Natural killer cell (primary cell): Measurements from ENCODE around the gene ANKRD34A. TPM values are rescaled to one million over a fixed set of nuclear protein-coding genes. Genes with fewer than 3 reads are reported as not detected.
A peak's percentile ranks its signal among the peaks of the same experiment; 100 is the strongest.

Source experiments
- ATAC-seq, 3 donors: fragments of 150-1000 bp in 2 of 3; fragments of 200-7000 bp in 1 of 3; cut with Tn5 transposase; 1 replicate in 1 of 3; 2 replicates in 2 of 3; pipeline ENCODE4 v1.10.0; 2021; ENCODE audit warnings: mild to moderate bottlenecking in 2 of 3, moderate library complexity in 2 of 3
- DNase-seq, 2 donors: peaks; one replicate each; pipeline versions ENCODE4 v3.0.0 to v3.0.0-alpha.2; 2013 to 2021; ENCODE audit warnings: mixed read lengths in 1 of 2
- H3K27ac ChIP-seq: one replicate; pipeline ENCODE4 v1.5.1; 2013; ENCODE audit warnings: mild to moderate bottlenecking, low read length
- H3K27me3 ChIP-seq: one replicate; pipeline ENCODE4 v1.6.1; 2013; ENCODE audit warnings: low read length; ENCODE audit not compliant: control insufficient read depth, insufficient read depth
- H3K36me3 ChIP-seq: one replicate; pipeline ENCODE4 v1.6.1; 2013; ENCODE audit warnings: low read length; ENCODE audit not compliant: control insufficient read depth, insufficient read depth
- H3K4me1 ChIP-seq: one replicate; pipeline ENCODE4 v1.6.1; 2013; ENCODE audit warnings: low read length; ENCODE audit not compliant: control insufficient read depth, insufficient read depth
- H3K4me3 ChIP-seq: one replicate; pipeline ENCODE4 v1.5.1; 2013; ENCODE audit warnings: low read length
- H3K9me3 ChIP-seq: one replicate; pipeline ENCODE4 v1.6.1; 2013; ENCODE audit warnings: low read length; ENCODE audit not compliant: control insufficient read depth, insufficient read depth
- H3K27ac Mint-ChIP-seq, 2 donors: one replicate each; pipeline ENCODE4 v1.8.0; 2022; ENCODE audit warnings: mild to moderate bottlenecking in 2 of 2, mixed read lengths in 2 of 2, moderate library complexity in 1 of 2
- H3K27me3 Mint-ChIP-seq, 2 donors: one replicate each; pipeline ENCODE4 v1.8.0; 2022; ENCODE audit warnings: low read depth in 2 of 2, mixed read lengths in 2 of 2
- H3K36me3 Mint-ChIP-seq: one replicate; pipeline ENCODE4 v1.8.0; 2022; ENCODE audit warnings: mixed read lengths
- H3K4me1 Mint-ChIP-seq, 2 donors: one replicate each; pipeline ENCODE4 v1.8.0; 2022; ENCODE audit warnings: mixed read lengths in 2 of 2
- H3K4me3 Mint-ChIP-seq: one replicate; pipeline ENCODE4 v1.8.0; 2022; ENCODE audit warnings: mild to moderate bottlenecking, moderate library complexity, mixed read lengths
- H3K9me3 Mint-ChIP-seq, 2 donors: one replicate each; pipeline ENCODE4 v1.8.0; 2022; ENCODE audit warnings: mixed read lengths in 2 of 2
- CTCF ChIP-seq: fragments of 200-600 bp; IDR thresholded peaks from one replicate; pipeline ENCODE4 v1.8.0; 2022; ENCODE audit warnings: antibody characterized with exemption
- WGBS: methylation state at CpG from one replicate; pipeline ENCODE4 v1.1.7; 2013; ENCODE audit warnings: missing lambda C conversion rate; ENCODE audit not compliant: insufficient coverage; 5-methylcytosine and 5-hydroxymethylcytosine counted together
- intact Hi-C: fragments of 100-400 bp; cut with micrococcal nuclease; formaldehyde crosslinking; loops from one replicate; pipeline ENCODE4 v1.14.2; 2022
- total RNA-seq, 4 donors: library from RNA; stranded (reverse); fragments of 120-200 nt in 1 of 4; gene quantifications; one replicate each; pipeline versions ENCODE4 v1.2.3 to v1.2.4, GENCODE V29; 2013 to 2022

The ANKRD34A gene
- total RNA-seq, 3 donors from 2014 or later (not counting 1 experiment from before 2014, with no cell fraction given), result 1.4 to 1.9 (median 1.4) TPM

- intact Hi-C loops, result loop anchor here (2.0 to 5.0 kb wide), 4 partner anchors 29 to 114 kb away; partner anchors contain the start of genes NUDT17 and TXNIP
- H3K27ac ChIP-seq, result no peak overlapping the region
- peak overlapping the region; percentile 21 to 87 for H3K27ac Mint-ChIP-seq
- no peaks in the 10 kb centered on the region for H3K9me3 ChIP-seq
- H3K9me3 Mint-ChIP-seq, result no peaks in the 10 kb centered on the region
- WGBS, result under 1% methylated on average over 57 of the region's 57 CpGs
- H3K36me3 ChIP-seq, result no peaks in the 10 kb centered on the region
- H3K36me3 Mint-ChIP-seq, result no peaks in the 10 kb centered on the region
- ATAC-seq, result no peak
- no peaks in the 10 kb centered on the region for H3K27me3 Mint-ChIP-seq
- no peaks in the 10 kb centered on the region for H3K27me3 ChIP-seq
- peaks cover 77 to 78% of the 10 kb centered on the region in 2 donors for H3K4me1 Mint-ChIP-seq
- peak overlapping the region; percentile 94 for H3K4me3 Mint-ChIP-seq
- H3K4me3 ChIP-seq, result peak overlapping the region; percentile 77
- H3K4me1 ChIP-seq, result peaks cover 56% of the 10 kb centered on the region
- TF ChIP-seq CTCF, result no peak
- DNase-seq, result peak; percentile 39 to 66
Observed at GRCh38 chr1:145961425-145962156, 2.8 kb downstream of the ANKRD34A start.

- no peaks in the 10 kb centered on the region for H3K36me3 Mint-ChIP-seq
- no peaks in the 10 kb centered on the region for H3K27me3 Mint-ChIP-seq
- Histone ChIP-seq H3K4me3 (peak overlapping the region; percentile 77), H3K27ac (peak overlapping the region; percentile 65), H3K27me3 (no peaks in the 10 kb centered on the region), H3K9me3 (no peaks in the 10 kb centered on the region), H3K4me1 (peaks cover 57% of the 10 kb centered on the region), H3K36me3 (no peaks in the 10 kb centered on the region)
- TF ChIP-seq CTCF, result no peak
- WGBS, result 0% methylated on average over 19 of the region's 22 CpGs
- intact Hi-C loops, result loop anchor here (2.0 to 5.0 kb wide), 4 partner anchors 28 to 114 kb away; partner anchors contain the start of genes NUDT17 and TXNIP
- peak; percentile 20 to 35 for DNase-seq
- ATAC-seq, result no peak
- peak overlapping the region; percentile 94 for H3K4me3 Mint-ChIP-seq
- H3K4me1 Mint-ChIP-seq, result peaks cover 82 to 83% of the 10 kb centered on the region in 2 donors
- H3K27ac Mint-ChIP-seq, result peak overlapping the region; percentile 65 to 87
- H3K9me3 Mint-ChIP-seq, result no peaks in the 10 kb centered on the region
Observed at GRCh38 chr1:145961109-145961424, 3.3 kb downstream of the ANKRD34A start.

GRCh38 chr1:145960468-145961108, 3.8 kb downstream of the ANKRD34A start:
- Mint-ChIP-seq H3K27ac (peak overlapping the region; percentile 65 to 87), H3K4me1 (peaks cover 87 to 88% of the 10 kb centered on the region in 2 donors), H3K36me3 (no peaks in the 10 kb centered on the region), H3K27me3 (no peaks in the 10 kb centered on the region), H3K4me3 (peak overlapping the region; percentile 94), H3K9me3 (no peaks in the 10 kb centered on the region)
- DNase-seq (peak; percentile 47 to 71), ATAC-seq (peak in 1 of 3 donors; percentile 7)
- H3K4me1 ChIP-seq, result peaks cover 60% of the 10 kb centered on the region
- intact Hi-C loops, result loop anchor here (2.0 to 5.0 kb wide), 4 partner anchors 28 to 113 kb away; partner anchors contain the start of genes NUDT17 and TXNIP
- no peaks in the 10 kb centered on the region for H3K36me3 ChIP-seq
- no peak for TF ChIP-seq CTCF
- H3K27ac ChIP-seq, result peak overlapping the region; percentile 65
- H3K27me3 ChIP-seq, result no peaks in the 10 kb centered on the region
- H3K4me3 ChIP-seq, result peak overlapping the region; percentile 77
- no peaks in the 10 kb centered on the region for H3K9me3 ChIP-seq
- 1% methylated on average over 44 of the region's 44 CpGs for WGBS
